Activated CD8-positive, alpha-beta memory T cell treated with anti-CD3 and anti-CD28 coated beads, Interleukin-2, amount 50 U/mL, for 48 hours (primary cell): ENCODE measurements around the gene COBL.

ENCODE experiments used
- DNase-seq: peaks from one replicate; pipeline ENCODE4 v3.0.0-alpha.2; 2020

Gene COBL

GRCh38 chr7:51068401-51068800 lies 248.2 kb downstream of the COBL start:
- DNase-seq: no peak

- DNase-seq: no peak
Observed at GRCh38 chr7:51067757-51068156, 248.9 kb downstream of the COBL start.

- no peak for DNase-seq
Observed at GRCh38 chr7:51067258-51067657, 249.4 kb downstream of the COBL start.

- DNase-seq: no peak
Observed at GRCh38 chr7:51066405-51066882, 250.2 kb downstream of the COBL start.

GRCh38 chr7:51065766-51066165 lies 250.8 kb downstream of the COBL start:
- no peak for DNase-seq

GRCh38 chr7:51064688-51065087 lies 251.9 kb downstream of the COBL start:
- no peak for DNase-seq

GRCh38 chr7:51062222-51062987 lies 254.2 kb downstream of the COBL start:
- no peak for DNase-seq

GRCh38 chr7:51060536-51060935 lies 256.1 kb downstream of the COBL start:
- no peak for DNase-seq

GRCh38 chr7:51059504-51060142 lies 257.0 kb downstream of the COBL start:
- no peak for DNase-seq

GRCh38 chr7:51058764-51059163 lies 257.8 kb downstream of the COBL start:
- no peak for DNase-seq

GRCh38 chr7:51055039-51055840 lies 261.4 kb downstream of the COBL start:
- no peak for DNase-seq

GRCh38 chr7:51054231-51054630 lies 262.4 kb downstream of the COBL start:
- DNase-seq: no peak

GRCh38 chr7:51053160-51053925 lies 263.3 kb downstream of the COBL start:
- no peak for DNase-seq

- DNase-seq: no peak
Observed at GRCh38 chr7:51046482-51046881, 270.1 kb downstream of the COBL start.

- DNase-seq: no peak
Observed at GRCh38 chr7:51046103-51046466, 270.5 kb downstream of the COBL start.

- DNase-seq: no peak
Observed at GRCh38 chr7:51045319-51046102, 271.1 kb downstream of the COBL start.

- DNase-seq: no peak
Observed at GRCh38 chr7:51043461-51043860, 273.1 kb downstream of the COBL start.

- DNase-seq: no peak
Observed at GRCh38 chr7:51040787-51041186, 275.8 kb downstream of the COBL start.

GRCh38 chr7:51038573-51038972 lies 278.0 kb downstream of the COBL start:
- no peak for DNase-seq

GRCh38 chr7:51035716-51036115 lies 280.9 kb downstream of the COBL start:
- no peak for DNase-seq

GRCh38 chr7:51034521-51035264 lies 281.9 kb downstream of the COBL start:
- DNase-seq: no peak
